GM12878 (cell line): ENCODE measurements around the gene MTFR1L. TPM values are rescaled to one million over a fixed set of nuclear protein-coding genes. Genes with fewer than 3 reads are reported as not detected.

ENCODE experiments used
- ATAC-seq: fragments of 200-7000 bp; cut with Tn5 transposase; 3 replicates; pipeline ENCODE4 v1.9.1; 2020; ENCODE audit warnings: mild to moderate bottlenecking, moderate library complexity
- BruUV-seq: library from RNA; stranded (reverse); fragments of 400-500 nt; replicated peaks from 2 replicates; lab custom pipeline; 2021; lab: Mats Ljungman, UMichigan
- CTCF ChIA-PET: fragments of 300-600 bp; sonication (Branson Sonifier 250); formaldehyde crosslinking; extraction: SDS; loops from one replicate; lab custom pipeline; 2021; ENCODE audit warnings: inconsistent platforms; lab: Yijun Ruan, JAX
- POLR2A ChIA-PET: fragments of 350-600 bp; formaldehyde crosslinking; extraction: SDS; loops from one replicate; lab custom pipeline; 2021; ENCODE audit warnings: inconsistent platforms; lab: Charles Lee
- RAD21 ChIA-PET: fragments of 300-600 bp; sonication (Branson Sonifier 250); formaldehyde crosslinking; loops from one replicate; lab custom pipeline; 2023; ENCODE audit warnings: antibody characterized with exemption; ENCODE audit not compliant: unreplicated experiment; lab: Charles Lee
- SMC1A ChIA-PET: fragments of 300-600 bp; sonication (Branson Sonifier 250); formaldehyde crosslinking; loops from one replicate; lab custom pipeline; 2023; ENCODE audit not compliant: unreplicated experiment, uncharacterized antibody; lab: Charles Lee
- DNase-seq: peaks from one replicate; pipeline ENCODE4 v3.0.0-alpha.2; 2011; ENCODE audit warnings: low read depth, low spot score
- FAIRE-seq: peaks from 3 replicates; lab custom pipeline; 2011; peaks lifted over from hg19 to GRCh38; lab: Jason Lieb, UNC
- H2AFZ ChIP-seq: 2 replicates; pipeline ENCODE4 v1.6.0; 2011; ENCODE audit warnings: low read depth, low read length, control low read depth; ENCODE audit not compliant: control insufficient read depth
- H3K27ac ChIP-seq: 2 replicates; pipeline ENCODE4 v1.5.1; 2011; ENCODE audit warnings: control low read depth; ENCODE audit not compliant: control insufficient read depth, insufficient read depth
- H3K27me3 ChIP-seq, 2 experiments: replicated peaks in 1 of 2; 2 replicates each; pipeline versions ENCODE4 v1.6.0 to v1.6.1; 2011; ENCODE audit warnings: low read length in 1 of 2; ENCODE audit not compliant: control insufficient read depth in 2 of 2, insufficient read depth in 2 of 2
- H3K36me3 ChIP-seq, 2 experiments: 2 replicates each; pipeline ENCODE4 v1.5.1; 2011; ENCODE audit warnings: low read length in 1 of 2; ENCODE audit not compliant: control insufficient read depth in 2 of 2, insufficient read depth in 2 of 2
- H3K4me1 ChIP-seq: 2 replicates; pipeline ENCODE4 v1.6.1; 2011; ENCODE audit warnings: mild to moderate bottlenecking, low read length, moderate library complexity, mixed read lengths; ENCODE audit not compliant: control insufficient read depth, insufficient read depth
- H3K4me2 ChIP-seq: 2 replicates; pipeline ENCODE4 v1.6.0; 2011; ENCODE audit warnings: control low read depth; ENCODE audit not compliant: control insufficient read depth, insufficient read depth
- H3K4me3 ChIP-seq: fragments of 200-600 bp; sonication (generic); 2 replicates; pipeline ENCODE4 v1.5.1; 2016
- H3K79me2 ChIP-seq: 2 replicates; pipeline ENCODE4 v1.6.0; 2011; ENCODE audit warnings: low read length; ENCODE audit not compliant: control insufficient read depth, insufficient read depth
- H3K9ac ChIP-seq: 2 replicates; pipeline ENCODE4 v1.8.0; 2011; ENCODE audit warnings: low read length, control low read depth, mixed read lengths; ENCODE audit not compliant: control insufficient read depth, insufficient read depth
- H3K9me3 ChIP-seq: replicated peaks from 3 replicates; pipeline ENCODE4 v1.5.1; 2011; ENCODE audit warnings: mild to moderate bottlenecking, low read length; ENCODE audit not compliant: control insufficient read depth, insufficient read depth
- H4K20me1 ChIP-seq: 2 replicates; pipeline ENCODE4 v1.6.0; 2011; ENCODE audit not compliant: control insufficient read depth, insufficient read depth
- EED ChIP-seq: sonication (generic); IDR thresholded peaks from 2 replicates; pipeline ENCODE4 v1.6.1; 2016; ENCODE audit warnings: antibody characterized with exemption, low read depth
- FOXM1 ChIP-seq: IDR thresholded peaks from 2 replicates; pipeline ENCODE4 v1.6.1; 2012; ENCODE audit warnings: low read depth, mild to moderate bottlenecking, inconsistent platforms, low read length, moderate library complexity
- HDGF ChIP-seq: fragments of 450-650 bp; IDR thresholded peaks from 2 replicates; pipeline ENCODE4 v1.6.1; 2016; ENCODE audit warnings: antibody characterized with exemption
- PML ChIP-seq: IDR thresholded peaks from 2 replicates; pipeline ENCODE4 v1.6.1; 2012; ENCODE audit warnings: low read length, inconsistent platforms
- RB1 ChIP-seq: fragments of 450-650 bp; formaldehyde crosslinking; IDR thresholded peaks from 2 replicates; pipeline ENCODE4 v1.6.1; 2017; ENCODE audit warnings: mild to moderate bottlenecking, borderline replicate concordance
- SUZ12 ChIP-seq: fragments of 200-600 bp; sonication (generic); IDR thresholded peaks from one replicate; pipeline ENCODE4 v1.6.1; 2018; ENCODE audit warnings: antibody characterized with exemption, mild to moderate bottlenecking; ENCODE audit not compliant: unreplicated experiment
- ZNF217 ChIP-seq: fragments of 450-650 bp; IDR thresholded peaks from 2 replicates; pipeline ENCODE4 v1.6.1; 2017; ENCODE audit warnings: antibody characterized with exemption, mild to moderate bottlenecking
- ZNF622 ChIP-seq: fragments of 450-650 bp; IDR thresholded peaks from 2 replicates; pipeline ENCODE4 v1.6.1; 2017; ENCODE audit warnings: mild to moderate bottlenecking, inconsistent platforms
- WGBS: methylation state at CpG from one replicate; pipeline ENCODE4 v1.1.6; 2016; ENCODE audit warnings: low lambda C conversion rate; ENCODE audit not compliant: insufficient replicate concordance, insufficient coverage; ENCODE audit errors: missing lambda C conversion rate; 5-methylcytosine and 5-hydroxymethylcytosine counted together
- in situ Hi-C: fragments of 300-500 bp; cut with MboI; formaldehyde crosslinking; loops from 9 replicates; pipeline ENCODE4 v1.14.3; 2018; ENCODE audit warnings: mixed read lengths
- intact Hi-C: fragments of 100-400 bp; cut with micrococcal nuclease; formaldehyde crosslinking; loops from one replicate; pipeline ENCODE4 v1.14.2; 2022; ENCODE audit not compliant: unreplicated experiment
- polyA plus RNA-seq, 11 experiments: library from polyadenylated mRNA; depleted of rRNA in 4 of 11; unstranded in 6 of 11; stranded (reverse) in 5 of 11; fragments of >200 nt; fragmentation: Nextera tagmentation in 4 of 11; fragmentation: Illumina TruSeq in 1 of 11; extraction: Ambion mirVana in 4 of 11; extraction: Trizol in 1 of 11; gene quantifications; 1 replicate in 1 of 11; 2 replicates in 10 of 11; pipeline versions ENCODE4 v1.2.1 to v1.2.3, GENCODE V29; 2011 to 2016; ENCODE audit warnings: inconsistent platforms in 2 of 11, missing spikeins in 2 of 11, low read depth in 1 of 11
- total RNA-seq, 4 experiments: library from RNA; depleted of rRNA in 3 of 4; stranded (reverse); fragments of >200 nt in 3 of 4; fragmentation: Illumina TruSeq in 1 of 4; extraction: Trizol in 1 of 4; gene quantifications; 2 replicates each; pipeline versions ENCODE4 v1.2.1 to v1.2.3, GENCODE V29; 2013 to 2021
- TF ChIP-seq, protein P1 (sequence below): IDR thresholded peaks from 2 replicates; pipeline ENCODE4 v1.6.1; 2011; ENCODE audit warnings: borderline replicate concordance, low read depth, mild to moderate bottlenecking, moderate library complexity, mixed read lengths, low read length; ENCODE audit not compliant: insufficient read depth; ENCODE audit errors: extremely low read length
- TF ChIP-seq, protein P2 (sequence below): fragments of 450-650 bp; IDR thresholded peaks from 2 replicates; pipeline ENCODE4 v1.6.1; 2016; ENCODE audit warnings: mild to moderate bottlenecking, moderate library complexity, borderline replicate concordance
- TF ChIP-seq, protein P3 (sequence below), 3 experiments: IDR thresholded peaks in 2 of 3; conservative IDR thresholded peaks in 1 of 3; 2 replicates each; pipeline ENCODE4 v1.5.1; 2011; ENCODE audit warnings: low read depth in 3 of 3, low read length in 3 of 3, mild to moderate bottlenecking in 3 of 3, control low read depth in 2 of 3, moderate library complexity in 2 of 3, inconsistent platforms in 1 of 3, mixed read lengths in 1 of 3; ENCODE audit not compliant: control insufficient read depth in 2 of 3, insufficient read depth in 1 of 3; ENCODE audit errors: extremely low read depth in 1 of 3
- TF ChIP-seq, protein P4 (sequence below): fragments of 150-350 bp; IDR thresholded peaks from 2 replicates; pipeline ENCODE4 v1.6.1; 2016; ENCODE audit warnings: low read depth, low read length

Gene MTFR1L
- total and polyA plus RNA-seq, 10 of the 15 experiments (the other 5 are each of a cell fraction or from before 2014, with no cell fraction given), result 16.9 to 44.2 (median 30.3) TPM

DNA sequence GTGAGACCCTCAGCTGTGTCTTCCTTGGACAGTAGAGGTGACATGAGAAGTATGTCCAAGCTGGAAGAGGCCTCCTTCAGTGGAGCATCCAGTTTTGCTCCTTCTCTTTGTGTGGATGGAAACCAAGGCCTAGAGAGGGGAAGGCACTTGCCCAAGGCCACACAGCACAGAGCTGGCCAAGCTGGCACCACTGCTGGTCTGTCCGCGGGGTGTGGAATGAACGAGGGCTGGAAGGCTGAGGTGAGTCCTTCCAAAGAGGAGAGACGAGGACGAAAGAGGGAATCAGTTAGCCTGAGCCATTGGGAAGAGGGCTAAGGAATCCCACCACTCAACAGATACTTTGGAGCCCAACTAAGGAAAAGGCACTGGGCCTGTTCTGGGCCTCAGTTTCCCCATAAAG is 47.6 kb upstream of the MTFR1L start (continued):
- TF ChIP-seq, protein P1, sequence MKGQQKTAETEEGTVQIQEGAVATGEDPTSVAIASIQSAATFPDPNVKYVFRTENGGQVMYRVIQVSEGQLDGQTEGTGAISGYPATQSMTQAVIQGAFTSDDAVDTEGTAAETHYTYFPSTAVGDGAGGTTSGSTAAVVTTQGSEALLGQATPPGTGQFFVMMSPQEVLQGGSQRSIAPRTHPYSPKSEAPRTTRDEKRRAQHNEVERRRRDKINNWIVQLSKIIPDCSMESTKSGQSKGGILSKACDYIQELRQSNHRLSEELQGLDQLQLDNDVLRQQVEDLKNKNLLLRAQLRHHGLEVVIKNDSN, result no peak
- no peak for TF ChIP-seq PML
- TF ChIP-seq EED, result no peak
- TF ChIP-seq FOXM1, result no peak
- TF ChIP-seq RB1, result no peak
- TF ChIP-seq HDGF, result no peak
- no peak for TF ChIP-seq ZNF622

DNA sequence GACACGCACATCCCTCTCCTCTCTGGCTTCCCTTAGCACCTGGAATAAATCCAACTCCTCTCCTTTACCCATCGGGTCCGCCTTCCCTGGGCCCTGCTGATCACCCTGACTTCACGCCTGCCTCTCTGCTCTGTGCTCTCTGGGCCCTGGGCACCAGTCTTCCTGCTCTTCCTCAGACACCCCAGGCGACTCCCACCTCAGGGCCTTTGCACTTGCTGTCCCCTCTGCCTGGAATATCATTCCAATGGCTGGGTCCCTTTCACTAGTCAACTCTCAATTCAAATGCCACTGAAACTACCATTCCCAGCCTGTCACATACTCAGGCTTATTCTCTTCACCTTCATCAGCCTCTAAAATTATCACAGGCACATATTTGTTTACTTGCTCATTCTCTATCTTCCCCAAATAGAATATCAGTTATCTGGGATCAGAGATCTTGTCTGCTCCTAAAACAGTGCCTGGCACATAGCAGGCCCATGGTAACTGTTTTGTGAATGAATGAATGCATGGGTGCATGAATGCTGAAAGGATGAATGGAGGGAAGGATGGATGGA is 47.0 kb upstream of the MTFR1L start:
- no peaks in the 10 kb centered on the region for H3K79me2 ChIP-seq
- ChIA-PET RAD21 (no interaction called here), SMC1A (no interaction called here), POLR2A (no interaction called here), CTCF (interaction anchor here (1.4 kb wide), 1 partner anchor 252 kb away, joined by 5 read pairs; no protein-coding TSS in a partner anchor)
- no peak overlapping the region for H2AFZ ChIP-seq
- no peaks in the 10 kb centered on the region for H3K36me3 ChIP-seq
- BruUV-seq, result no TSS peak
- DNase-seq, result no peak
- WGBS, result 67% methylated on average over 5 of the region's 5 CpGs
- no peaks in the 10 kb centered on the region for H3K9me3 ChIP-seq
- no peak overlapping the region for H3K9ac ChIP-seq
- no peak for ATAC-seq
- H3K27ac ChIP-seq, result no peak overlapping the region
- H4K20me1 ChIP-seq, result no peaks in the 10 kb centered on the region
- FAIRE-seq, result no peak
- H3K4me1 ChIP-seq, result peaks cover 13% of the 10 kb centered on the region
- intact Hi-C loops, result no loop called here
- in situ Hi-C loops, result no loop called here
- no peak overlapping the region for H3K4me2 ChIP-seq
- H3K4me3 ChIP-seq, result no peak overlapping the region
- H3K27me3 ChIP-seq, result peaks cover 2 to 5% of the 10 kb centered on the region in 2 experiments; a peak in 1 of 4 replicates
- TF ChIP-seq, protein P2, sequence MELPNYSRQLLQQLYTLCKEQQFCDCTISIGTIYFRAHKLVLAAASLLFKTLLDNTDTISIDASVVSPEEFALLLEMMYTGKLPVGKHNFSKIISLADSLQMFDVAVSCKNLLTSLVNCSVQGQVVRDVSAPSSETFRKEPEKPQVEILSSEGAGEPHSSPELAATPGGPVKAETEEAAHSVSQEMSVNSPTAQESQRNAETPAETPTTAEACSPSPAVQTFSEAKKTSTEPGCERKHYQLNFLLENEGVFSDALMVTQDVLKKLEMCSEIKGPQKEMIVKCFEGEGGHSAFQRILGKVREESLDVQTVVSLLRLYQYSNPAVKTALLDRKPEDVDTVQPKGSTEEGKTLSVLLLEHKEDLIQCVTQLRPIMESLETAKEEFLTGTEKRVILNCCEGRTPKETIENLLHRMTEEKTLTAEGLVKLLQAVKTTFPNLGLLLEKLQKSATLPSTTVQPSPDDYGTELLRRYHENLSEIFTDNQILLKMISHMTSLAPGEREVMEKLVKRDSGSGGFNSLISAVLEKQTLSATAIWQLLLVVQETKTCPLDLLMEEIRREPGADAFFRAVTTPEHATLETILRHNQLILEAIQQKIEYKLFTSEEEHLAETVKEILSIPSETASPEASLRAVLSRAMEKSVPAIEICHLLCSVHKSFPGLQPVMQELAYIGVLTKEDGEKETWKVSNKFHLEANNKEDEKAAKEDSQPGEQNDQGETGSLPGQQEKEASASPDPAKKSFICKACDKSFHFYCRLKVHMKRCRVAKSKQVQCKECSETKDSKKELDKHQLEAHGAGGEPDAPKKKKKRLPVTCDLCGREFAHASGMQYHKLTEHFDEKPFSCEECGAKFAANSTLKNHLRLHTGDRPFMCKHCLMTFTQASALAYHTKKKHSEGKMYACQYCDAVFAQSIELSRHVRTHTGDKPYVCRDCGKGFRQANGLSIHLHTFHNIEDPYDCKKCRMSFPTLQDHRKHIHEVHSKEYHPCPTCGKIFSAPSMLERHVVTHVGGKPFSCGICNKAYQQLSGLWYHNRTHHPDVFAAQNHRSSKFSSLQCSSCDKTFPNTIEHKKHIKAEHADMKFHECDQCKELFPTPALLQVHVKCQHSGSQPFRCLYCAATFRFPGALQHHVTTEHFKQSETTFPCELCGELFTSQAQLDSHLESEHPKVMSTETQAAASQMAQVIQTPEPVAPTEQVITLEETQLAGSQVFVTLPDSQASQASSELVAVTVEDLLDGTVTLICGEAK, result no peak
- TF ChIP-seq ZNF217 (no peak), SUZ12 (no peak)
- TF ChIP-seq, protein P3, sequence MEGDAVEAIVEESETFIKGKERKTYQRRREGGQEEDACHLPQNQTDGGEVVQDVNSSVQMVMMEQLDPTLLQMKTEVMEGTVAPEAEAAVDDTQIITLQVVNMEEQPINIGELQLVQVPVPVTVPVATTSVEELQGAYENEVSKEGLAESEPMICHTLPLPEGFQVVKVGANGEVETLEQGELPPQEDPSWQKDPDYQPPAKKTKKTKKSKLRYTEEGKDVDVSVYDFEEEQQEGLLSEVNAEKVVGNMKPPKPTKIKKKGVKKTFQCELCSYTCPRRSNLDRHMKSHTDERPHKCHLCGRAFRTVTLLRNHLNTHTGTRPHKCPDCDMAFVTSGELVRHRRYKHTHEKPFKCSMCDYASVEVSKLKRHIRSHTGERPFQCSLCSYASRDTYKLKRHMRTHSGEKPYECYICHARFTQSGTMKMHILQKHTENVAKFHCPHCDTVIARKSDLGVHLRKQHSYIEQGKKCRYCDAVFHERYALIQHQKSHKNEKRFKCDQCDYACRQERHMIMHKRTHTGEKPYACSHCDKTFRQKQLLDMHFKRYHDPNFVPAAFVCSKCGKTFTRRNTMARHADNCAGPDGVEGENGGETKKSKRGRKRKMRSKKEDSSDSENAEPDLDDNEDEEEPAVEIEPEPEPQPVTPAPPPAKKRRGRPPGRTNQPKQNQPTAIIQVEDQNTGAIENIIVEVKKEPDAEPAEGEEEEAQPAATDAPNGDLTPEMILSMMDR (IDR thresholded peaks at IDR 0.05 in 2 of 3, conservative IDR thresholded peaks at IDR 0.05 in 1 of 3; ENCODE audit: control insufficient read depth in 2 of 3, extremely low read depth in 1 of 3, insufficient read depth in 1 of 3, low read depth in 3 of 3, low read length in 3 of 3), result no peak
- TF ChIP-seq, protein P4, sequence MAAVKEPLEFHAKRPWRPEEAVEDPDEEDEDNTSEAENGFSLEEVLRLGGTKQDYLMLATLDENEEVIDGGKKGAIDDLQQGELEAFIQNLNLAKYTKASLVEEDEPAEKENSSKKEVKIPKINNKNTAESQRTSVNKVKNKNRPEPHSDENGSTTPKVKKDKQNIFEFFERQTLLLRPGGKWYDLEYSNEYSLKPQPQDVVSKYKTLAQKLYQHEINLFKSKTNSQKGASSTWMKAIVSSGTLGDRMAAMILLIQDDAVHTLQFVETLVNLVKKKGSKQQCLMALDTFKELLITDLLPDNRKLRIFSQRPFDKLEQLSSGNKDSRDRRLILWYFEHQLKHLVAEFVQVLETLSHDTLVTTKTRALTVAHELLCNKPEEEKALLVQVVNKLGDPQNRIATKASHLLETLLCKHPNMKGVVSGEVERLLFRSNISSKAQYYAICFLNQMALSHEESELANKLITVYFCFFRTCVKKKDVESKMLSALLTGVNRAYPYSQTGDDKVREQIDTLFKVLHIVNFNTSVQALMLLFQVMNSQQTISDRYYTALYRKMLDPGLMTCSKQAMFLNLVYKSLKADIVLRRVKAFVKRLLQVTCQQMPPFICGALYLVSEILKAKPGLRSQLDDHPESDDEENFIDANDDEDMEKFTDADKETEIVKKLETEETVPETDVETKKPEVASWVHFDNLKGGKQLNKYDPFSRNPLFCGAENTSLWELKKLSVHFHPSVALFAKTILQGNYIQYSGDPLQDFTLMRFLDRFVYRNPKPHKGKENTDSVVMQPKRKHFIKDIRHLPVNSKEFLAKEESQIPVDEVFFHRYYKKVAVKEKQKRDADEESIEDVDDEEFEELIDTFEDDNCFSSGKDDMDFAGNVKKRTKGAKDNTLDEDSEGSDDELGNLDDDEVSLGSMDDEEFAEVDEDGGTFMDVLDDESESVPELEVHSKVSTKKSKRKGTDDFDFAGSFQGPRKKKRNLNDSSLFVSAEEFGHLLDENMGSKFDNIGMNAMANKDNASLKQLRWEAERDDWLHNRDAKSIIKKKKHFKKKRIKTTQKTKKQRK, result no peak
